Stimulated activated CD8-positive, alpha-beta memory T cell treated with anti-CD3 and anti-CD28 coated beads, Interleukin-4, amount 100 ng/mL, for 24 hours (primary cell): Measurements from ENCODE around the gene ADGRL1.

ENCODE experiments used
- DNase-seq: peaks from one replicate; pipeline ENCODE4 v3.0.0-alpha.2; 2020; ENCODE audit warnings: low read depth

Gene ADGRL1

GRCh38 chr19:14112051-14112808 lies 93.7 kb downstream of the ADGRL1 start:
- DNase-seq, result no peak

- no peak for DNase-seq
These were observed 94.5 kb downstream of the ADGRL1 start for GRCh38 chr19:14111486-14111885.

GRCh38 chr19:14110650-14111049 lies 95.3 kb downstream of the ADGRL1 start:
- no peak for DNase-seq

- no peak for DNase-seq
These were observed 98.1 kb downstream of the ADGRL1 start for GRCh38 chr19:14107581-14108461.

- no peak for DNase-seq
These were observed 99.1 kb downstream of the ADGRL1 start for GRCh38 chr19:14106840-14107239.

GRCh38 chr19:14105680-14106079 lies 100.3 kb downstream of the ADGRL1 start:
- no peak for DNase-seq

GRCh38 chr19:14103310-14103709 lies 102.7 kb downstream of the ADGRL1 start:
- DNase-seq, result no peak

- DNase-seq, result no peak
These were observed 103.2 kb downstream of the ADGRL1 start for GRCh38 chr19:14102756-14103155.

- DNase-seq, result no peak
These were observed 103.8 kb downstream of the ADGRL1 start for GRCh38 chr19:14102102-14102696.

- no peak for DNase-seq
These were observed 104.9 kb downstream of the ADGRL1 start for GRCh38 chr19:14101003-14101545.
